Ovary (tissue), 9 donors: ENCODE measurements around the gene VWA5B1. TPM values are rescaled to one million over a fixed set of nuclear protein-coding genes. Genes with fewer than 3 reads are reported as not detected.

Experiments used
- DNase-seq, 5 donors: peaks; one replicate each; pipeline ENCODE4 v3.0.0-alpha.2; 2019 to 2020
- H3K27ac ChIP-seq, 2 donors: fragments of 200-600 bp; one replicate each; pipeline versions ENCODE4 v1.5.1 to v1.8.0; 2019 to 2022
- H3K27me3 ChIP-seq: fragments of 200-600 bp; one replicate; pipeline ENCODE4 v1.8.0; 2022
- H3K36me3 ChIP-seq: fragments of 200-600 bp; sonication (generic); one replicate; pipeline ENCODE4 v1.5.1; 2019
- H3K4me1 ChIP-seq: one replicate; pipeline ENCODE4 v1.8.1; 2013; ENCODE audit warnings: mild to moderate bottlenecking, moderate library complexity; ENCODE audit not compliant: insufficient read depth
- H3K4me3 ChIP-seq: fragments of 200-600 bp; sonication (generic); one replicate; pipeline ENCODE4 v1.5.1; 2017
- H3K9me3 ChIP-seq, 2 donors: fragments of 200-600 bp in 1 of 2; sonication (generic) in 1 of 2; one replicate each; pipeline versions ENCODE4 v1.5.1 to v1.8.1; 2013 to 2019; ENCODE audit warnings: mild to moderate bottlenecking in 1 of 2, moderate library complexity in 1 of 2
- EP300 ChIP-seq: sonication (generic); formaldehyde crosslinking; IDR thresholded peaks from one replicate; pipeline ENCODE4 v1.6.1; 2017; ENCODE audit warnings: antibody characterized with exemption
- POLR2A ChIP-seq: fragments of 450-650 bp; IDR thresholded peaks from one replicate; pipeline ENCODE4 v1.6.1; 2017; ENCODE audit warnings: antibody characterized with exemption, mild to moderate bottlenecking, moderate library complexity
- WGBS, 3 donors: extraction: QIAGEN DNeasy Blood & Tissue Kit in 1 of 3; methylation state at CpG; one replicate each; pipeline versions ENCODE4 v1.1.5 to v1.1.7; 2013 to 2017; 5-methylcytosine and 5-hydroxymethylcytosine counted together
- intact Hi-C, 4 donors: fragments of 100-400 bp; cut with DNase I; formaldehyde crosslinking; loops; one replicate each; pipeline versions ENCODE4 v1.11.0 to v1.15.1; 2022 to 2023
- polyA plus RNA-seq, 2 donors: library from polyadenylated mRNA; stranded (reverse); fragments of 200-250 nt in 1 of 2; fragments of 350-450 nt in 1 of 2; fragmentation: Illumina TruSeq in 1 of 2; extraction: RNeasy Lipid Tissue Mini Kit (QIAGEN cat#74804) in 1 of 2; gene quantifications; one replicate each; pipeline ENCODE4 v1.2.3, GENCODE V29; 2013 to 2014
- total RNA-seq, 7 donors: library from RNA; depleted of rRNA in 2 of 7; stranded (reverse); fragments of >200 nt in 2 of 7; fragmentation: NEBNext Ultra II Directional in 3 of 7; extraction: Animal tissue kit (Norgen Biotek cat#: 25700) in 3 of 7; gene quantifications; one replicate each; pipeline versions ENCODE4 v1.1.0 to v1.2.4, GENCODE V29; 2016 to 2023
- TF ChIP-seq, protein P1 (sequence below), 3 donors: fragments of 450-650 bp in 2 of 3; fragments of 200-600 bp in 1 of 3; IDR thresholded peaks; one replicate each; pipeline versions ENCODE4 v1.5.1 to v1.8.0; 2016 to 2022; ENCODE audit warnings: antibody characterized with exemption in 3 of 3, mild to moderate bottlenecking in 1 of 3
- donor health status: DM: no; HTN: no; CAD: no; lungs with moderate emphysema.
- donor health status: DM: no; HTN: no; CAD: no.
- donor health status: Bipolar disorder and iron deficiency.
- donor health status: DM: yes; HTN: yes; CAD: no.
- donor health status: DM: no; HTN: no; CAD: no.
- donor health status: DM: yes; HTN: yes; CAD: no.

Gene VWA5B1
- total and polyA plus RNA-seq, 9 donors, result 0.10 to 1.5 (median 0.21) TPM; not detected in 5

DNA sequence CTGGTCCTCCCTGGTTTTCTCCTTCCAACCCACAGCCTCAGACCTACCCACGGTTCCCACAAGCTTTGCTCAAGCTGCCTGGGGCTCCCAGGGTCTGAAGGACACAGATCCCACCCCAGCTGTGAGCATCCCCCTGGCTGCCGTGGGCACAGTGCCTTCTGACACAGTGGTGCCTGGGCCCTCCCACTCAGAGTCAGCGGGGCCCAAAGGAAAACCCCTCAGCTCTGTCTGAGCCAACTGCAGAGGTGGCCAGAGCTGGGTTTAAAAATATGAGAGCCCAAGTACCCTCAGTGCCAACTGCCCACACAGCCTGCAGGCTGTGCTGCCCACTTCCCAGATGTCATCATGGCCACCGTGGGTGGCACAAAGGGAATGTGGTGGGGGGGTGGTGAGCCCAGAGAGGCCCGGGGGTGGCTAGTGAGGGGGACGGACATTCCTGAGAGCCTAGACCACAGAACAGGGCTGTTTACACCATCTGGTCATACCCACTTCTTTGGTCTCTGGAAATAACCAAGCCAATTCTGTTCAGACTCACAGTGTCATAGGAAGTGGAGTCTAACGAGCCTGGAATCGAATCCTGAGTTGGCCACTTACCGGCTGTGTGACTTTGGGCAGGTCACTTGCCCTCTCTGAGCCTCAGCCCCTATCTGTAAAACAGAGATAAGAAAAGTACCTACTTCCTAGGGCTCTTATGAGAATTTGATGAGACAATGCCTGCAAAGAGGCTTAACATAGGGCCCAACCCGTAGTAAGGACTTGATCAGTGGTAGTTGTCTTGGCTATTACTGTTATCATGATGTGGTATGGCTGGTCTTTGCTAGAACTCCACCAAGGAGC is 109.9 kb downstream of the VWA5B1 start:
- Histone ChIP-seq H3K27ac (no peak overlapping the region), H3K9me3 (no peaks in the 10 kb centered on the region), H3K4me3 (no peak overlapping the region), H3K4me1 (no peaks in the 10 kb centered on the region), H3K36me3 (no peaks in the 10 kb centered on the region), H3K27me3 (no peaks in the 10 kb centered on the region)
- TF ChIP-seq, protein P1, sequence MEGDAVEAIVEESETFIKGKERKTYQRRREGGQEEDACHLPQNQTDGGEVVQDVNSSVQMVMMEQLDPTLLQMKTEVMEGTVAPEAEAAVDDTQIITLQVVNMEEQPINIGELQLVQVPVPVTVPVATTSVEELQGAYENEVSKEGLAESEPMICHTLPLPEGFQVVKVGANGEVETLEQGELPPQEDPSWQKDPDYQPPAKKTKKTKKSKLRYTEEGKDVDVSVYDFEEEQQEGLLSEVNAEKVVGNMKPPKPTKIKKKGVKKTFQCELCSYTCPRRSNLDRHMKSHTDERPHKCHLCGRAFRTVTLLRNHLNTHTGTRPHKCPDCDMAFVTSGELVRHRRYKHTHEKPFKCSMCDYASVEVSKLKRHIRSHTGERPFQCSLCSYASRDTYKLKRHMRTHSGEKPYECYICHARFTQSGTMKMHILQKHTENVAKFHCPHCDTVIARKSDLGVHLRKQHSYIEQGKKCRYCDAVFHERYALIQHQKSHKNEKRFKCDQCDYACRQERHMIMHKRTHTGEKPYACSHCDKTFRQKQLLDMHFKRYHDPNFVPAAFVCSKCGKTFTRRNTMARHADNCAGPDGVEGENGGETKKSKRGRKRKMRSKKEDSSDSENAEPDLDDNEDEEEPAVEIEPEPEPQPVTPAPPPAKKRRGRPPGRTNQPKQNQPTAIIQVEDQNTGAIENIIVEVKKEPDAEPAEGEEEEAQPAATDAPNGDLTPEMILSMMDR (IDR thresholded peaks at IDR 0.05), result no peak
- TF ChIP-seq POLR2A (no peak), EP300 (no peak)
- intact Hi-C loops, result no loop called here
- no peak for DNase-seq
- WGBS, 3 donors, result 35 to 39% (median 37%) methylated on average over 10 of the region's 10 CpGs

- 79 to 84% (median 80%) methylated on average over 11 of the region's 11 CpGs for WGBS, 3 donors
- H3K4me3 ChIP-seq, result no peak overlapping the region
- no peaks in the 10 kb centered on the region for H3K4me1 ChIP-seq
- H3K36me3 ChIP-seq, result no peaks in the 10 kb centered on the region
- intact Hi-C loops, result no loop called here
- no peak for TF ChIP-seq POLR2A
- TF ChIP-seq EP300, result no peak
- no peaks in the 10 kb centered on the region for H3K27me3 ChIP-seq
- H3K27ac ChIP-seq, result no peak overlapping the region
- no peak for DNase-seq
- H3K9me3 ChIP-seq, result no peaks in the 10 kb centered on the region
Measured at GRCh38 chr1:20401405-20402010, 110.8 kb downstream of the VWA5B1 start.

- Histone ChIP-seq H3K36me3 (no peaks in the 10 kb centered on the region), H3K9me3 (no peaks in the 10 kb centered on the region), H3K4me1 (no peaks in the 10 kb centered on the region), H3K27me3 (no peaks in the 10 kb centered on the region), H3K4me3 (no peak overlapping the region), H3K27ac (no peak overlapping the region)
- TF ChIP-seq, protein P1 (IDR thresholded peaks at IDR 0.05), result no peak
- TF ChIP-seq POLR2A, result no peak
- TF ChIP-seq EP300, result no peak
- 38 to 49% (median 40%) methylated on average over 13 of the region's 13 CpGs for WGBS, 3 donors
- DNase-seq, result no peak
- intact Hi-C loops, result no loop called here
Measured at GRCh38 chr1:20402585-20403422, 112.1 kb downstream of the VWA5B1 start.

DNA sequence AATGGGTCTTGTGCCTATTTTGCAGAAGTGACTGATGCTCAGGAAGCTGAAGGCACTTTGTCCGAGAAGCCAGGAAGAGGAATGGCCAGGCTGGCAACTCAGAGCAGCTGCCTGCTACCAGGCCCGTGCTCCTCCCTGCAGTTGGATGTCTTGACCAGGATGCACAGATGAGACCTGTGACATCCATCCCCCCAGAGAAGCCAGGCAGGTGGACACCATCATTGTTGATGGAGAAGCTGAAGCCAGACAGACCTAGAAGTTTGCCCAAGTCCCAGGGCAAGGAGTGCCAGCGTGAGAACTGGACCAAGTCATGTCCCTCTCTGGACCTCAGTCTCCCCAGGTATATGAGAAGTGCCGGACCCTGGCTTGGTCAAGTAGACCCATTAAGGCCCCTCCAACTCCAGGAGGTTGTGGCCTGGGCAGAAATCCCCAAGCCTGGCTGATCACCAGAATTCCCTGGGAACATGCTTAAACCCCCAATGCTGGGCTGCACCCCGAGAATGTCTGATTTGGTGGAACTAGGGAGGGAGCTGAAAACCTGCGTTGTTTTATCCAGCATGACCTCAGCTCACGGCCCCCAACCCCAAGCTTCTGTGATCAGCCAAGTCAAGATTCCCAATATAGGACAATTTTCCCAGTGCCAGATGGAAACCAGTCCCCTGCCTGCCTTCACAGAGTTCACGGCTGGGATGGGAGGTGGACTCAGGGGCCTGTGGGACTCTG is 112.9 kb downstream of the VWA5B1 start:
- intact Hi-C loops, result no loop called here
- H3K27me3 ChIP-seq, result no peaks in the 10 kb centered on the region
- no peaks in the 10 kb centered on the region for H3K9me3 ChIP-seq

More for the DNA sequence above, 112.9 kb downstream of the VWA5B1 start:
- H3K4me3 ChIP-seq, result no peak overlapping the region
- no peak for DNase-seq
- no peak overlapping the region for H3K27ac ChIP-seq
- 72 to 75% (median 73%) methylated on average over 8 of the region's 8 CpGs for WGBS, 3 donors
- TF ChIP-seq EP300, result no peak
- TF ChIP-seq POLR2A, result no peak
- TF ChIP-seq, protein P1 (IDR thresholded peaks at IDR 0.05), result no peak
- H3K36me3 ChIP-seq, result no peaks in the 10 kb centered on the region
- H3K4me1 ChIP-seq, result no peaks in the 10 kb centered on the region
